SW480 (cell line): ENCODE results near the gene EFHC2.

Source experiments
- DNase-seq: peaks from one replicate; pipeline ENCODE4 v3.0.0-alpha.2; 2016; ENCODE audit warnings: low spot score

Gene EFHC2

DNA sequence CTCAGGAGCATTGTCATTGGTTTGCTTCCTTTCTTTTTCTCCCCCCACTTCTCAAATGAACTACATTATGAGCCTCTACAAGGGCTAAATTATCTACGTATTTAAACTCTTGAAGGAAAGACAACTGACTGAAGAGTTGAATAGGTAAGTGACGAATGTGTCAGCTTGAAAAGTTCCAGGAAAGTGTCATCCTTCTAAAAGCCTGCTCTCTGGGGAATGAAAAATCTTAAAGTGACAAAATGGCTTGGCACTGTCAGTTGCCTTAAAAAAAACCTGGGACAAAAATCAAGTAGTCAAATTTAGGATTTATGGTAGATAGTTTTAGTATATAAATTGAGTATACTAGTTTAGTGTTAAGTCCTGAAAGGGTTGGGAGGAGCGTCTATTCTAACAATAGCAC lies 196.3 kb downstream of the EFHC2 start:
- DNase-seq = no peak

GRCh38 chrX:44144177-44144945 lies 199.1 kb downstream of the EFHC2 start:
- no peak for DNase-seq

- DNase-seq = no peak
Measured at GRCh38 chrX:44143061-44143602, 200.3 kb downstream of the EFHC2 start.

GRCh38 chrX:44130189-44130588 lies 213.3 kb downstream of the EFHC2 start:
- no peak for DNase-seq

DNA sequence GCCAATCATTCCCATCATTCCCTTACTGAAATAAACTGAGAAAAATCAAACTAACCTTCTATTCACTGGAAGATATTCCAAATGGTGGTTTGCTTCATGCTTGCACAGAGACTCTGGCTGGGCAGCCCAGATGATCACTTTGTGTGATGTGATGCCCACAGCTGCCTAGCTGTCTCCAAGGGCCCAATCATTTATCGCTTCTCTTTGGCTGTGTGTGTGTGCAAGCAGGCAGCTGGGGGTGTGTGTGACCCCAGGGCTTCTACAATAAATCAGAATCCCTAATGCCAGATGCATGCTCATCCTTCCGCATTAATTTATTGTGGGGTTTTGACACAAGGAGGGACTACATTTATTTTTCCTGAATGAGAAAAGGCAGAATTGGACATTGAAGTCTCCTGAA lies 230.1 kb downstream of the EFHC2 start:
- DNase-seq = no peak

DNA sequence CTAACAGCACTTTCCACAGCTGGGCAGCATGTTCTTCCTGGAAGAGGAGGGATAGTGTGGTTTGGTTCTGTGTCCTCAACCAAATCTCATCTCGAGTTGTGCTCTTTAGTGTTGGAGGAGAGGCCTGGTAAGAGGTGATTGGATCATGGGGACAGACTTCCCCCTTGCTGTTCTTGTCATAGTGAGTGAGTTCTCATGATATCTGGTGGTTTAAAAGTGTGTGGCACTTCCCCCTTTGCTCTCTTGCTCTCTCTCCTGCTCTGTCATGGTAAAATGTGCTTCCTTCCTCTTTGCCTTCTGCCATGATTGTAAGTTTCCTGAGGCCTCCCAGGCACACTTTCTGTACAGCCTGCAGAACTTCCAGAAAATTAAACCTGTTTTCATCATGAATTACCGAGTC lies 236.6 kb downstream of the EFHC2 start:
- no peak for DNase-seq

- no peak for DNase-seq
Measured at GRCh38 chrX:44105228-44105913, 238.1 kb downstream of the EFHC2 start.

DNA sequence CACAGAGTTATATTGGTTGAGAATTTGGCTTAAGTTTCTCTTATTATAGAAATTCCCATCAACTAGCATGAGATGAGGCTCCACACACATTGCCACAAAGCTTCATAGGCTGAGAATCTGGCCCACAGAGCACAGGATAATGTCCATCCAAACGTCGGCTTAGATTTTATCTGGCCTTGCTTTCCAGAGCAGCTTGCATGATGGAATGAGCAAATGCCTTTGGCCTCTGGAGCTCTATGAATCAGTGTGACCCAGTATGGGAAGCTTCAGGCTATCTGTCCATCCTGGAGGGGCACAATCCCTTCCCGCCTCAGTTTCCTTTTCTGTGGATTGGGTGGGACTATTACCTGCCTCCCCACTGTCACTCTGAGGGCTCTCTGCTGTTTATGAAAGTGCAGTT lies 238.8 kb downstream of the EFHC2 start:
- DNase-seq = no peak

DNA sequence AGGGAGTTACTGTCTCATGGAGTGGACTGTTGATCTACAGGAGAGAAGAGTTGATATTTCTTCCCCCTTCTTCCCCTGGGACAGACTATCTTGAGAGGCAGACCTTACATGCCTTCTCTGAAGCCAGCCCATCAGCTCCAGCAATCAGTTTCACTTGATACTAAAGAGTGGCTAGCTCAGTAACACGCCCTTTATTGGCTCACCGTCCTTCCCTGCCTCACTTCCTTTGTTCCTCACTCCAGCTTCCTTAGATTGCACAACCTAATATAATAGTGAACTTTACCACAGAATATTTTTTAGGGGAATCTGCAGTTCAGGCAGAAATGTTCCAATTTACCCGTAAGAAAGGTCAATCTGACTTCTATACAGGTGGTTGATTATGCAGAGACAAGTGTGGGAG lies 242.2 kb downstream of the EFHC2 start:
- no peak for DNase-seq

DNA sequence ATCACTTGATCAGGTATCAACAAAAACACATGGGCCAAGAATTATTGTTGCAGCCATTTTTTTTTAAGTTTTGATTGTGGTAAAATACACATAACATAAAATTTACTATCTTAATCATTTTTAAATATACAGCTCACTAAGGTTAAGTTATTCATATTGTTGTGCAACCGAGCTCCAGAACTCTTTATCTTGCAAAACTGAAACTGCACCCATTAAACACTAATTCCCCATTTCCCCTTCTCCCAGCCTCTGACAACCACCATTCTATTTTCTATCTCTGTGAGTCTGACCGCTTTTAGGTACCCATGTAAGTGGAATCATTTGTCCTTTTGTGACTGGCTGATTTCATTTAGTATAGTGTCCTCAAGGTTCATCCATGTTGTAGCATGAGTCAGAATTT lies 244.1 kb downstream of the EFHC2 start:
- DNase-seq = no peak
